GM23338 (cell line): ENCODE data around the gene GRID2. TPM values are rescaled to one million over a fixed set of nuclear protein-coding genes. Genes with fewer than 3 reads are reported as not detected.

Source experiments
- ATAC-seq: fragments of 200-7000 bp; cut with Tn5 transposase; 3 replicates; pipeline ENCODE4 v1.9.1; 2020
- DNase-seq: peaks from one replicate; pipeline ENCODE4 v3.0.0-alpha.2; 2015; ENCODE audit warnings: low spot score
- H2AFZ ChIP-seq: fragments of 200-600 bp; sonication (generic); 2 replicates; pipeline ENCODE4 v1.8.0; 2016; ENCODE audit warnings: antibody characterized with exemption, mild to moderate bottlenecking, moderate library complexity
- H3F3A ChIP-seq: fragments of 200-600 bp; sonication (generic); replicated peaks from 2 replicates; pipeline ENCODE4 v1.8.0; 2017; ENCODE audit warnings: antibody characterized with exemption, mixed run types, low read depth
- H3K27ac ChIP-seq: fragments of 200-600 bp; sonication (generic); 2 replicates; pipeline ENCODE4 v1.6.1; 2016; ENCODE audit warnings: low read depth
- H3K27me3 ChIP-seq: fragments of 200-600 bp; sonication (generic); 2 replicates; pipeline ENCODE4 v1.8.0; 2016; ENCODE audit warnings: mild to moderate bottlenecking, mixed run types, moderate library complexity; ENCODE audit not compliant: insufficient read depth
- H3K36me3 ChIP-seq: fragments of 200-600 bp; sonication (generic); 2 replicates; pipeline ENCODE4 v1.8.0; 2016; ENCODE audit warnings: mild to moderate bottlenecking; ENCODE audit not compliant: insufficient read depth
- H3K4me1 ChIP-seq: fragments of 200-600 bp; sonication (generic); 2 replicates; pipeline ENCODE4 v1.8.0; 2016; ENCODE audit warnings: mild to moderate bottlenecking, moderate library complexity; ENCODE audit not compliant: insufficient read depth
- H3K4me2 ChIP-seq: fragments of 200-600 bp; sonication (generic); 2 replicates; pipeline ENCODE4 v1.7.1; 2017; ENCODE audit warnings: mixed run types
- H3K4me3 ChIP-seq: fragments of 200-600 bp; sonication (generic); 2 replicates; pipeline ENCODE4 v1.6.1; 2016; ENCODE audit warnings: mixed run types
- H3K79me2 ChIP-seq: fragments of 200-600 bp; sonication (generic); replicated peaks from 2 replicates; pipeline ENCODE4 v1.8.0; 2017; ENCODE audit warnings: mild to moderate bottlenecking; ENCODE audit not compliant: insufficient read depth
- H3K9me2 ChIP-seq: fragments of 200-600 bp; sonication (generic); 2 replicates; pipeline ENCODE4 v1.8.0; 2017; ENCODE audit not compliant: insufficient read depth
- H4K20me1 ChIP-seq: fragments of 200-600 bp; sonication (generic); replicated peaks from 2 replicates; pipeline ENCODE4 v1.8.0; 2017; ENCODE audit warnings: mild to moderate bottlenecking; ENCODE audit not compliant: insufficient read depth
- H3K27ac Mint-ChIP-seq: 2 replicates; pipeline ENCODE4 v1.8.0; 2020; ENCODE audit warnings: inconsistent platforms, mild to moderate bottlenecking, moderate library complexity, mixed read lengths
- H3K27me3 Mint-ChIP-seq: 3 replicates; pipeline ENCODE4 v1.8.0; 2022; ENCODE audit warnings: low read depth, mild to moderate bottlenecking, moderate library complexity, mixed read lengths, inconsistent platforms; ENCODE audit not compliant: insufficient read depth, poor library complexity
- H3K36me3 Mint-ChIP-seq: 3 replicates; pipeline ENCODE4 v1.8.0; 2021; ENCODE audit warnings: low read depth, mild to moderate bottlenecking, inconsistent platforms, moderate library complexity, mixed read lengths
- H3K4me1 Mint-ChIP-seq: 3 replicates; pipeline ENCODE4 v1.8.0; 2020; ENCODE audit warnings: mild to moderate bottlenecking, inconsistent platforms, mixed read lengths
- H3K4me3 Mint-ChIP-seq: 3 replicates; pipeline ENCODE4 v1.8.0; 2021; ENCODE audit warnings: moderate library complexity, mild to moderate bottlenecking, inconsistent platforms, mixed read lengths
- H3K9me3 Mint-ChIP-seq: 3 replicates; pipeline ENCODE4 v1.8.0; 2020; ENCODE audit warnings: moderate library complexity, mild to moderate bottlenecking, inconsistent platforms, mixed read lengths
- CREB1 ChIP-seq: fragments of 250-450 bp; sonication (Bioruptor Pico); IDR thresholded peaks from 2 replicates; pipeline ENCODE4 v1.5.0; 2020; ENCODE audit warnings: low read depth, mild to moderate bottlenecking, moderate library complexity
- ETS1 ChIP-seq: IDR thresholded peaks from 2 replicates; pipeline ENCODE4 v1.6.1; 2016; ENCODE audit warnings: antibody characterized with exemption
- EZH2 ChIP-seq: fragments of 200-600 bp; sonication (generic); IDR thresholded peaks from one replicate; pipeline ENCODE4 v1.8.0; 2017; ENCODE audit warnings: antibody characterized with exemption, mild to moderate bottlenecking, low read depth; ENCODE audit not compliant: unreplicated experiment
- JUNB ChIP-seq: IDR thresholded peaks from one replicate; pipeline ENCODE4 v1.6.1; 2016; ENCODE audit warnings: antibody characterized with exemption; ENCODE audit not compliant: unreplicated experiment
- NANOG ChIP-seq: IDR thresholded peaks from 2 replicates; pipeline ENCODE4 v1.6.1; 2016; ENCODE audit warnings: antibody characterized with exemption, borderline replicate concordance
- POLR2AphosphoS5 ChIP-seq: IDR thresholded peaks from 2 replicates; pipeline ENCODE4 v1.6.1; 2016; ENCODE audit warnings: antibody characterized with exemption, low read depth
- ZNF331 ChIP-seq: fragments of 250-450 bp; sonication (Bioruptor Pico); IDR thresholded peaks from 2 replicates; pipeline ENCODE4 v1.5.0; 2020; ENCODE audit warnings: low read depth, mild to moderate bottlenecking, moderate library complexity
- polyA plus RNA-seq: library from polyadenylated mRNA; unstranded; fragments of >200 nt; fragmentation: Nextera tagmentation; extraction: Ambion mirVana; gene quantifications from 2 replicates; pipeline ENCODE4 v1.2.1, GENCODE V29; 2016
- total RNA-seq: library from RNA; depleted of rRNA; stranded (reverse); fragments of >200 nt; shearing (Covaris generic); gene quantifications from 2 replicates; pipeline ENCODE4 v1.2.3, GENCODE V29; 2014
- TF ChIP-seq, protein P1 (sequence below): fragments of 250-450 bp; sonication (Bioruptor Pico); IDR thresholded peaks from 2 replicates; pipeline ENCODE4 v1.5.0; 2020; ENCODE audit warnings: mild to moderate bottlenecking, moderate library complexity

Gene GRID2
- total and polyA plus RNA-seq, 2 experiments from 2014 or later, result 19.9 to 65.4 TPM

GRCh38 chr4:93605163-93605562 is 1301.4 kb downstream of the GRID2 start:
- Histone ChIP-seq H3K27me3 (no peaks in the 10 kb centered on the region), H3K4me2 (no peak overlapping the region), H3K9me2 (peaks cover 2% of the 10 kb centered on the region; the same call in 1 of the 2 replicates), H3K4me1 (no peaks in the 10 kb centered on the region), H3K27ac (no peak overlapping the region), H3K36me3 (no peaks in the 10 kb centered on the region), H4K20me1 (no peaks in the 10 kb centered on the region), H3F3A (no peaks in the 10 kb centered on the region), H3K4me3 (no peak overlapping the region), H3K79me2 (no peaks in the 10 kb centered on the region), H2AFZ (no peak overlapping the region)
- no peak overlapping the region for H3K27ac Mint-ChIP-seq
- ATAC-seq, result no peak
- peaks cover 17% of the 10 kb centered on the region for H3K9me3 Mint-ChIP-seq
- DNase-seq, result no peak
- H3K4me3 Mint-ChIP-seq, result no peak overlapping the region
- TF ChIP-seq JUNB (no peak), NANOG (no peak), ZNF331 (CRISPR knock-in tag) (no peak), CREB1 (CRISPR knock-in tag) (no peak), ETS1 (no peak), POLR2AphosphoS5 (no peak), EZH2 (no peak)
- TF ChIP-seq, protein P1, sequence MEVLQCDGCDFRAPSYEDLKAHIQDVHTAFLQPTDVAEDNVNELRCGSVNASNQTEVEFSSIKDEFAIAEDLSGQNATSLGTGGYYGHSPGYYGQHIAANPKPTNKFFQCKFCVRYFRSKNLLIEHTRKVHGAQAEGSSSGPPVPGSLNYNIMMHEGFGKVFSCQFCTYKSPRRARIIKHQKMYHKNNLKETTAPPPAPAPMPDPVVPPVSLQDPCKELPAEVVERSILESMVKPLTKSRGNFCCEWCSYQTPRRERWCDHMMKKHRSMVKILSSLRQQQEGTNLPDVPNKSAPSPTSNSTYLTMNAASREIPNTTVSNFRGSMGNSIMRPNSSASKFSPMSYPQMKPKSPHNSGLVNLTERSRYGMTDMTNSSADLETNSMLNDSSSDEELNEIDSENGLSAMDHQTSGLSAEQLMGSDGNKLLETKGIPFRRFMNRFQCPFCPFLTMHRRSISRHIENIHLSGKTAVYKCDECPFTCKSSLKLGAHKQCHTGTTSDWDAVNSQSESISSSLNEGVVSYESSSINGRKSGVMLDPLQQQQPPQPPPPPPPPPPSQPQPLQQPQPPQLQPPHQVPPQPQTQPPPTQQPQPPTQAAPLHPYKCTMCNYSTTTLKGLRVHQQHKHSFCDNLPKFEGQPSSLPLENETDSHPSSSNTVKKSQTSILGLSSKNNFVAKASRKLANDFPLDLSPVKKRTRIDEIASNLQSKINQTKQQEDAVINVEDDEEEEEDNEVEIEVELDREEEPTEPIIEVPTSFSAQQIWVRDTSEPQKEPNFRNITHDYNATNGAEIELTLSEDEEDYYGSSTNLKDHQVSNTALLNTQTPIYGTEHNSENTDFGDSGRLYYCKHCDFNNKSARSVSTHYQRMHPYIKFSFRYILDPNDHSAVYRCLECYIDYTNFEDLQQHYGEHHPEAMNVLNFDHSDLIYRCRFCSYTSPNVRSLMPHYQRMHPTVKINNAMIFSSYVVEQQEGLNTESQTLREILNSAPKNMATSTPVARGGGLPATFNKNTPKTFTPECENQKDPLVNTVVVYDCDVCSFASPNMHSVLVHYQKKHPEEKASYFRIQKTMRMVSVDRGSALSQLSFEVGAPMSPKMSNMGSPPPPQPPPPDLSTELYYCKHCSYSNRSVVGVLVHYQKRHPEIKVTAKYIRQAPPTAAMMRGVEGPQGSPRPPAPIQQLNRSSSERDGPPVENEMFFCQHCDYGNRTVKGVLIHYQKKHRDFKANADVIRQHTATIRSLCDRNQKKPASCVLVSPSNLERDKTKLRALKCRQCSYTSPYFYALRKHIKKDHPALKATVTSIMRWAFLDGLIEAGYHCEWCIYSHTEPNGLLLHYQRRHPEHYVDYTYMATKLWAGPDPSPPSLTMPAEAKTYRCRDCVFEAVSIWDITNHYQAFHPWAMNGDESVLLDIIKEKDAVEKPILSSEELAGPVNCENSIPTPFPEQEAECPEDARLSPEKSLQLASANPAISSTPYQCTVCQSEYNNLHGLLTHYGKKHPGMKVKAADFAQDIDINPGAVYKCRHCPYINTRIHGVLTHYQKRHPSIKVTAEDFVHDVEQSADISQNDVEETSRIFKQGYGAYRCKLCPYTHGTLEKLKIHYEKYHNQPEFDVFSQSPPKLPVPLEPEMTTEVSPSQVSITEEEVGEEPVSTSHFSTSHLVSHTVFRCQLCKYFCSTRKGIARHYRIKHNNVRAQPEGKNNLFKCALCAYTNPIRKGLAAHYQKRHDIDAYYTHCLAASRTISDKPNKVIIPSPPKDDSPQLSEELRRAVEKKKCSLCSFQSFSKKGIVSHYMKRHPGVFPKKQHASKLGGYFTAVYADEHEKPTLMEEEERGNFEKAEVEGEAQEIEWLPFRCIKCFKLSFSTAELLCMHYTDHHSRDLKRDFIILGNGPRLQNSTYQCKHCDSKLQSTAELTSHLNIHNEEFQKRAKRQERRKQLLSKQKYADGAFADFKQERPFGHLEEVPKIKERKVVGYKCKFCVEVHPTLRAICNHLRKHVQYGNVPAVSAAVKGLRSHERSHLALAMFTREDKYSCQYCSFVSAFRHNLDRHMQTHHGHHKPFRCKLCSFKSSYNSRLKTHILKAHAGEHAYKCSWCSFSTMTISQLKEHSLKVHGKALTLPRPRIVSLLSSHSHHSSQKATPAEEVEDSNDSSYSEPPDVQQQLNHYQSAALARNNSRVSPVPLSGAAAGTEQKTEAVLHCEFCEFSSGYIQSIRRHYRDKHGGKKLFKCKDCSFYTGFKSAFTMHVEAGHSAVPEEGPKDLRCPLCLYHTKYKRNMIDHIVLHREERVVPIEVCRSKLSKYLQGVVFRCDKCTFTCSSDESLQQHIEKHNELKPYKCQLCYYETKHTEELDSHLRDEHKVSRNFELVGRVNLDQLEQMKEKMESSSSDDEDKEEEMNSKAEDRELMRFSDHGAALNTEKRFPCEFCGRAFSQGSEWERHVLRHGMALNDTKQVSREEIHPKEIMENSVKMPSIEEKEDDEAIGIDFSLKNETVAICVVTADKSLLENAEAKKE (CRISPR knock-in tag), result no peak
- H3K4me1 Mint-ChIP-seq, result peaks cover 4% of the 10 kb centered on the region; the same call in 1 of the 3 replicates
- no peaks in the 10 kb centered on the region for H3K27me3 Mint-ChIP-seq
- H3K36me3 Mint-ChIP-seq, result peaks cover 17% of the 10 kb centered on the region
